ENCODE results near the gene DUSP18. TPM values are rescaled to one million over a fixed set of nuclear protein-coding genes. Genes with fewer than 3 reads are reported as not detected.
"Not testable (repeated sequence)": the region's sequence is repeated elsewhere in the genome, so short reads cannot be mapped to it uniquely, and the experiment has no call there.

Gene DUSP18
- total RNA-seq, 1 donor from 2014 or later, result 11.5 TPM

DNA sequence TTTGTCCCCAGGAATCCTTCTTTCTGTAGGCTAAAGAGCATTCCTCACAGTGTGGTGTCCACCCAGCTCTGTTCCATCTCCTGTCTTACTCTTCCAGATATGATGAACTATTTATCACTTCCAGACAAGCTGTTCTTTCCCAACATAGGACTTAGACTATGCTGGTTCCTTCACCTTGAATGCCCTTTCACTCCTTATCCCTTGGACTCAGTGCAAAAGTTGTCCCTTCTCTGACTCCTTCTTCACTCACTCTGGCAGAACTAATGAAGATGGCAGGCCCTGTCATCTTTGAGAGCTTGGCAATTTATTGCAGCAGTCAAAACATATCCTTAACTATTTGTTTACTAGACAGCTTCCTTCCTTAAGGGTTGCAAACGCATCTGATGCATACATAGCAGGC lies 23.5 kb upstream of the DUSP18 start:
- TF ChIP-seq CTCF (conservative IDR thresholded peaks at IDR 0.05; ENCODE audit: low read depth, low read length), result no peak
- H3K4me3 ChIP-seq (ENCODE audit: low read depth, low read length), result no peak overlapping the region
- no peak for DNase-seq (ENCODE audit: low read depth)

- no peak for TF ChIP-seq CTCF (conservative IDR thresholded peaks at IDR 0.05; ENCODE audit: low read depth, low read length)
- H3K4me3 ChIP-seq (ENCODE audit: low read depth, low read length), result no peak overlapping the region
- no peak for DNase-seq (ENCODE audit: low read depth)
Observed at GRCh38 chr22:30689622-30690021, 21.9 kb upstream of the DUSP18 start.

DNA sequence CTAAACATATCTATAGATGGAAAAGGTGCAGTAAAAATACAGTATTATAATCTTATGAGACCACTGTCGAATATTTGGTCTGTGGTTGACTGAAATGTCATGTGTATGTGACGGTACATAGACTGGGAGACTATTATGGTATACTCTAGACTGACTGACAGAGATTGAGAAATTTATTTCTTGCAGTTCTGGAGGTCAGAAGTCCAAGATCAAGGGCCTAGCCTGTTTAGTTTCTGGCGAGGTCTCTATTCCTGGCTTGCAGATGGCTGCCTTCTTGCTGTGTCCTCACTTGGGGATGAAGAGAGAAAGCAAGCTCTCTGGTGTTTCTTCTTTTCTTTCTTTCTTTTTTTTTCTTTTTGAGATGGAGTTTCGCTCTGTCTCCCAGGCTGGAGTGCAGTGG lies 19.7 kb upstream of the DUSP18 start:
- no peak for DNase-seq (ENCODE audit: low read depth)
- no peak overlapping the region for H3K4me3 ChIP-seq (ENCODE audit: low read depth, low read length)
- no peak for TF ChIP-seq CTCF (conservative IDR thresholded peaks at IDR 0.05; ENCODE audit: low read depth, low read length)

- TF ChIP-seq CTCF (conservative IDR thresholded peaks at IDR 0.05; ENCODE audit: low read depth, low read length), result no peak
- DNase-seq (ENCODE audit: low read depth), result no peak
Observed at GRCh38 chr22:30685178-30685577, 17.5 kb upstream of the DUSP18 start.

GRCh38 chr22:30681831-30682230 lies 14.2 kb upstream of the DUSP18 start:
- TF ChIP-seq CTCF (conservative IDR thresholded peaks at IDR 0.05; ENCODE audit: low read depth, low read length), result no peak
- no peak for DNase-seq (ENCODE audit: low read depth)
- H3K4me3 ChIP-seq (ENCODE audit: low read depth, low read length), result no peak overlapping the region

More at GRCh38 chr22:30685178-30685577, 17.5 kb upstream of the DUSP18 start:
- no peak overlapping the region for H3K4me3 ChIP-seq (ENCODE audit: low read depth, low read length)

GRCh38 chr22:30680991-30681770 lies 13.5 kb upstream of the DUSP18 start:
- no peak for TF ChIP-seq CTCF (conservative IDR thresholded peaks at IDR 0.05; ENCODE audit: low read depth, low read length)
- no peak overlapping the region for H3K4me3 ChIP-seq (ENCODE audit: low read depth, low read length)
- no peak for DNase-seq (ENCODE audit: low read depth)

DNA sequence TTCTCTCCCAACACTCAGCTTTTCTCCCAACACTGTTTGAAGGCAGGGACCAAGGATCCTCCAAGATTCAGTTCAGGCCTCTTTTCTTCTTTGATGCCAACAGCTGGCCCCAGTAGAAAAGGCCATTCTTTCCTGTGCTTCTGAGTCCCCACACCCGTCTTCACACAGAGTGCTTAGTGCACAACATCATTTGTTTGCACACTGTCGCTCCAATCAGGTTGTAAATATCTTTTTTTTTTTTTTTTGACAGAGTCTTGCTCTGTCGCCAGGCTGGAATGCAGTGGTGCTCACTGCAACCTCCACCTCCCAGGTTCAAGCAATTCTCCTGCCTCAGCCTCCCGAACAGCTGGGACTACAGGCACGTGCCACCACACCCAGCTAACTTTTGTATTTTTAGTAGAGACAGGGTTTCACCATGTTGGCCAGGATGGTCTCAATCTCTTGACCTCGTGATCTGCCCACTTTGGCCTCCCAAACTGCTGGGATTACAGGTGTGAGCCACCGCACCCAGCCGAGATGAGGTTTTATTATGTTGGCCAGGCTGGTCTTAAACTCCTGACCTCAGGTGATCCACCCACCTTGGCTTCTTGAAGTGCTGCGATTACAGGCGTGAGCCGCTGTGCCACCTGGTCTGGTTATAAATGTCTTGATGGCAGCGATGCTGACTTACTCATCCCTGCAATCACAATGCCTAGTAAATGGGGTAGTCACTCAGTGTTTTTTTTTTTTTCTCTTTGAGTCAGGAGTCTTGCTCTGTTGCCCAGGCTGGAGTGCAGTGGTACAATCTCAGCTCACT lies 12.4 kb upstream of the DUSP18 start:
- H3K4me3 ChIP-seq (ENCODE audit: low read depth, low read length); DNase-seq (ENCODE audit: low read depth): not testable (repeated sequence)

GRCh38 chr22:30676565-30676964 lies 8.9 kb upstream of the DUSP18 start:
- DNase-seq (ENCODE audit: low read depth); H3K4me3 ChIP-seq (ENCODE audit: low read depth, low read length): not testable (repeated sequence)
